ENCODE data around the gene S100A7A. TPM values are rescaled to one million over a fixed set of nuclear protein-coding genes. Genes with fewer than 3 reads are reported as not detected.

The S100A7A gene
- total and polyA plus RNA-seq, 2 of the 4 experiments (the other 2 are of a cell fraction), result not detected

DNA sequence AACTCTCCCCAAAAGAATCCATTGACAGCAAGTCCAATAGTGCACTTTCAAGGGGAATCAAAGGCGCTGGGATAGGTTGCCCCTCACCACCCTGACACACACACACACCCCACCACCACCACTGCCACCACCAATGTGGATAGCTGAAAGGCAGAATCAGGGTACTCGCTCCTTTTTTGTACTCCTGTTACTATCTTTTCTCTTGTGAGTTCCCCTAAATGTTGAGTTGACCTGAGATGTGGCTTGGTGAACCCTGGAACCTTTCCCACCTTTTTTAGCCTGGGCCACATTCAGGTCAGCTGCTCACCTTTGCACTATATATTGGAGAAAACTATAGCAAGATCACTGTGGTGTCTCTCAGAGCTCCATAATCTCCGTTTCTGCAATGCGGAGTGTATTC, 29.3 kb upstream of the S100A7A start:
- Histone ChIP-seq H3K9me1 (ENCODE audit: insufficient read depth, low read length) (no peaks in the 10 kb centered on the region), H3K79me1 (ENCODE audit: low read depth in 1 of 2, low read length in 2 of 2) (no peaks in the 10 kb centered on the region), H3K23ac (ENCODE audit: low read depth, low read length) (no peak overlapping the region), H4K8ac (ENCODE audit: low read depth in 2 of 2, low read length in 2 of 2) (no peak overlapping the region), H3K4me1 (ENCODE audit: control insufficient read depth, insufficient read depth, low read length) (no peaks in the 10 kb centered on the region), H2BK120ac (ENCODE audit: low read depth, low read length) (no peak overlapping the region), H4K20me1 (ENCODE audit: insufficient read depth, low read length) (no peaks in the 10 kb centered on the region), H3K56ac (ENCODE audit: extremely low read depth, insufficient read depth, low read length) (no peak overlapping the region), H3K18ac (ENCODE audit: low read depth, low read length) (no peak overlapping the region), H3K27ac (ENCODE audit: insufficient read depth, low read length) (no peak overlapping the region), H2BK20ac (ENCODE audit: low read depth, low read length) (no peak overlapping the region), H4K5ac (ENCODE audit: low read depth, low read length) (no peak overlapping the region), H2AFZ (replicated peaks; ENCODE audit: low read length, poor library complexity) (no peak overlapping the region), H3K4me3 (ENCODE audit: insufficient read depth, low read depth, low read length) (no peak overlapping the region), H2BK15ac (ENCODE audit: low read depth, low read length) (no peak overlapping the region), H3K9ac (ENCODE audit: low read depth, low read length) (no peak overlapping the region), H3K4ac (ENCODE audit: low read depth, low read length) (no peak overlapping the region), H3K4me2 (ENCODE audit: low read depth, low read length) (no peak overlapping the region), H4K91ac (ENCODE audit: insufficient read depth, low read depth, low read length) (no peak overlapping the region), H2AK5ac (ENCODE audit: low read depth, low read length) (no peak overlapping the region), H3K27me3 (ENCODE audit: control insufficient read depth, insufficient read depth, low read length) (no peaks in the 10 kb centered on the region; the same call in 1 of the 2 replicates), H2AK9ac (replicated peaks; ENCODE audit: low read depth, low read length, poor library complexity) (no peak overlapping the region), H3K36me3 (ENCODE audit: control insufficient read depth, insufficient read depth, low read length) (no peaks in the 10 kb centered on the region), H2BK5ac (ENCODE audit: low read depth, low read length, poor library complexity, severe bottlenecking) (no peak overlapping the region), H3K14ac (replicated peaks; ENCODE audit: low read depth, low read length) (no peak overlapping the region), H3K9me3 (ENCODE audit: control insufficient read depth, insufficient read depth, low read length) (no peaks in the 10 kb centered on the region)
- intact Hi-C loops (cut with micrococcal nuclease), result no loop called here
- ChIA-PET CTCF (no interaction called here), POLR2A (ENCODE audit: unreplicated experiment) (no interaction called here)
- in situ Hi-C loops (cut with MboI; ENCODE audit: low sequenced_read_pairs), result no loop called here
- no peak for TF ChIP-seq CEBPB (IDR thresholded peaks at IDR 0.05; ENCODE audit: low read depth, low read length)
- TF ChIP-seq MAFK (IDR thresholded peaks at IDR 0.05; ENCODE audit: low read depth, low read length), result no peak
- TF ChIP-seq SMC3 (IDR thresholded peaks at IDR 0.05; ENCODE audit: low read depth, low read length), result no peak
- TF ChIP-seq, protein P1, sequence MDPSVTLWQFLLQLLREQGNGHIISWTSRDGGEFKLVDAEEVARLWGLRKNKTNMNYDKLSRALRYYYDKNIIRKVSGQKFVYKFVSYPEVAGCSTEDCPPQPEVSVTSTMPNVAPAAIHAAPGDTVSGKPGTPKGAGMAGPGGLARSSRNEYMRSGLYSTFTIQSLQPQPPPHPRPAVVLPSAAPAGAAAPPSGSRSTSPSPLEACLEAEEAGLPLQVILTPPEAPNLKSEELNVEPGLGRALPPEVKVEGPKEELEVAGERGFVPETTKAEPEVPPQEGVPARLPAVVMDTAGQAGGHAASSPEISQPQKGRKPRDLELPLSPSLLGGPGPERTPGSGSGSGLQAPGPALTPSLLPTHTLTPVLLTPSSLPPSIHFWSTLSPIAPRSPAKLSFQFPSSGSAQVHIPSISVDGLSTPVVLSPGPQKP (IDR thresholded peaks at IDR 0.05; ENCODE audit: borderline replicate concordance, low read depth, low read length), result no peak
- TF ChIP-seq CHD1 (IDR thresholded peaks at IDR 0.05; ENCODE audit: low read depth, low read length), result no peak
- no peak for TF ChIP-seq RAD21 (IDR thresholded peaks at IDR 0.05; ENCODE audit: low read length)
- TF ChIP-seq MAZ (IDR thresholded peaks at IDR 0.05; ENCODE audit: borderline replicate concordance, low read depth, low read length), result no peak
- no peak for TF ChIP-seq FOS (IDR thresholded peaks at IDR 0.05; ENCODE audit: low read depth, low read length)
- TF ChIP-seq, protein P2, sequence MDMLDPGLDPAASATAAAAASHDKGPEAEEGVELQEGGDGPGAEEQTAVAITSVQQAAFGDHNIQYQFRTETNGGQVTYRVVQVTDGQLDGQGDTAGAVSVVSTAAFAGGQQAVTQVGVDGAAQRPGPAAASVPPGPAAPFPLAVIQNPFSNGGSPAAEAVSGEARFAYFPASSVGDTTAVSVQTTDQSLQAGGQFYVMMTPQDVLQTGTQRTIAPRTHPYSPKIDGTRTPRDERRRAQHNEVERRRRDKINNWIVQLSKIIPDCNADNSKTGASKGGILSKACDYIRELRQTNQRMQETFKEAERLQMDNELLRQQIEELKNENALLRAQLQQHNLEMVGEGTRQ (IDR thresholded peaks at IDR 0.05; ENCODE audit: low read depth, low read length), result no peak
- no peak for TF ChIP-seq MXI1 (IDR thresholded peaks at IDR 0.05; ENCODE audit: borderline replicate concordance, low read depth, low read length)
- no peak for TF ChIP-seq POLR2A (IDR thresholded peaks at IDR 0.05; ENCODE audit: low read depth, low read length)
- no peak for TF ChIP-seq RCOR1 (IDR thresholded peaks at IDR 0.05; ENCODE audit: insufficient replicate concordance, low read length)
- TF ChIP-seq RFX5 (IDR thresholded peaks at IDR 0.05; ENCODE audit: low read depth, low read length), result no peak
- TF ChIP-seq, protein P3, sequence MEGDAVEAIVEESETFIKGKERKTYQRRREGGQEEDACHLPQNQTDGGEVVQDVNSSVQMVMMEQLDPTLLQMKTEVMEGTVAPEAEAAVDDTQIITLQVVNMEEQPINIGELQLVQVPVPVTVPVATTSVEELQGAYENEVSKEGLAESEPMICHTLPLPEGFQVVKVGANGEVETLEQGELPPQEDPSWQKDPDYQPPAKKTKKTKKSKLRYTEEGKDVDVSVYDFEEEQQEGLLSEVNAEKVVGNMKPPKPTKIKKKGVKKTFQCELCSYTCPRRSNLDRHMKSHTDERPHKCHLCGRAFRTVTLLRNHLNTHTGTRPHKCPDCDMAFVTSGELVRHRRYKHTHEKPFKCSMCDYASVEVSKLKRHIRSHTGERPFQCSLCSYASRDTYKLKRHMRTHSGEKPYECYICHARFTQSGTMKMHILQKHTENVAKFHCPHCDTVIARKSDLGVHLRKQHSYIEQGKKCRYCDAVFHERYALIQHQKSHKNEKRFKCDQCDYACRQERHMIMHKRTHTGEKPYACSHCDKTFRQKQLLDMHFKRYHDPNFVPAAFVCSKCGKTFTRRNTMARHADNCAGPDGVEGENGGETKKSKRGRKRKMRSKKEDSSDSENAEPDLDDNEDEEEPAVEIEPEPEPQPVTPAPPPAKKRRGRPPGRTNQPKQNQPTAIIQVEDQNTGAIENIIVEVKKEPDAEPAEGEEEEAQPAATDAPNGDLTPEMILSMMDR (conservative IDR thresholded peaks at IDR 0.05; ENCODE audit: low read depth, low read length), result no peak
- TF ChIP-seq BHLHE40 (IDR thresholded peaks at IDR 0.05; ENCODE audit: low read depth, low read length), result no peak
- no peak for TF ChIP-seq NFE2L2 (IDR thresholded peaks at IDR 0.05; ENCODE audit: low read depth, low read length)
- dilution Hi-C loops (cut with HindIII; ENCODE audit: low sequenced_read_pairs, unreplicated experiment), result no loop called here
- BruUV-seq (replicated peaks), result no TSS peak
- DNase-seq (no peak), ATAC-seq (ENCODE audit: low read depth) (no peak)
- no CpG with 5 or more reads among the region's 4 CpGs for WGBS, 2 experiments (ENCODE audit: extremely low coverage in 2 of 2, insufficient read length in 1 of 2)

Measured in IMR-90 (cell line).